Prostate gland (tissue), 2 donors: ENCODE measurements around the gene KCNIP2. TPM values are rescaled to one million over a fixed set of nuclear protein-coding genes. Genes with fewer than 3 reads are reported as not detected.

ENCODE experiments used
- DNase-seq: peaks from one replicate; pipeline ENCODE4 v3.0.0-alpha.2; 2019; ENCODE audit warnings: low spot score
- H3K27ac ChIP-seq, 2 donors: fragments of 200-600 bp; sonication (generic); 2 replicates each; pipeline ENCODE4 v1.5.1; 2017 to 2019
- H3K27me3 ChIP-seq: fragments of 200-600 bp; sonication (generic); replicated peaks from 2 replicates; pipeline ENCODE4 v1.5.1; 2019; ENCODE audit not compliant: insufficient read depth
- H3K36me3 ChIP-seq, 2 donors: fragments of 200-600 bp; sonication (generic); 1 replicate in 1 of 2; 2 replicates in 1 of 2; pipeline versions ENCODE4 v1.5.1 to v1.8.1; 2017 to 2019
- H3K4me1 ChIP-seq: fragments of 200-600 bp; sonication (generic); replicated peaks from 2 replicates; pipeline ENCODE4 v1.5.1; 2019
- H3K4me3 ChIP-seq, 2 donors: fragments of 200-600 bp; sonication (generic); 2 replicates each; pipeline ENCODE4 v1.5.1; 2017 to 2019
- H3K9me3 ChIP-seq: fragments of 200-600 bp; sonication (generic); 2 replicates; pipeline ENCODE4 v1.5.1; 2017
- CTCF ChIP-seq, 4 experiments: fragments of 200-600 bp in 2 of 4; fragments of 450-650 bp in 2 of 4; sonication (generic) in 2 of 4; IDR thresholded peaks; 1 replicate in 3 of 4; 2 replicates in 1 of 4; pipeline ENCODE4 v1.5.1; 2016 to 2019; ENCODE audit warnings: antibody characterized with exemption in 4 of 4, mild to moderate bottlenecking in 2 of 4, moderate library complexity in 2 of 4
- POLR2A ChIP-seq: fragments of 450-650 bp; IDR thresholded peaks from one replicate; pipeline ENCODE4 v1.6.1; 2016; ENCODE audit warnings: antibody characterized with exemption, mild to moderate bottlenecking
- POLR2AphosphoS5 ChIP-seq: sonication (generic); formaldehyde crosslinking; IDR thresholded peaks from one replicate; pipeline ENCODE4 v1.6.1; 2017; ENCODE audit warnings: antibody characterized with exemption
- WGBS: methylation state at CpG from one replicate; pipeline ENCODE4 v1.1.5; 2018; 5-methylcytosine and 5-hydroxymethylcytosine counted together
- intact Hi-C: fragments of 100-400 bp; cut with DNase I; formaldehyde crosslinking; loops from one replicate; pipeline ENCODE4 v1.14.2; 2022
- total RNA-seq, 2 donors: library from RNA; depleted of rRNA; stranded (reverse); fragments of >200 nt; gene quantifications; one replicate each; pipeline ENCODE4 v1.1.0, GENCODE V29; 2016

The KCNIP2 gene
- total RNA-seq, 2 donors from 2014 or later: 2.6 to 3.0 TPM

- H3K27me3 ChIP-seq: no peaks in the 10 kb centered on the region
- no peaks in the 10 kb centered on the region for H3K36me3 ChIP-seq
- 87% methylated on average over 2 of the region's 2 CpGs for WGBS
- no peak overlapping the region for H3K4me3 ChIP-seq
- TF ChIP-seq CTCF (IDR thresholded peaks at IDR 0.05) (no peak), POLR2A (no peak), POLR2AphosphoS5 (no peak)
- no peak overlapping the region for H3K27ac ChIP-seq
- no peak for DNase-seq
- H3K9me3 ChIP-seq: no peaks in the 10 kb centered on the region
- intact Hi-C loops: no loop called here
- H3K4me1 ChIP-seq: no peaks in the 10 kb centered on the region
These were observed 44.8 kb upstream of the KCNIP2 start for GRCh38 chr10:101888251-101888949.

GRCh38 chr10:101887775-101888174 is 44.2 kb upstream of the KCNIP2 start:
- H3K4me1 ChIP-seq: no peaks in the 10 kb centered on the region
- H3K9me3 ChIP-seq: no peaks in the 10 kb centered on the region
- no peaks in the 10 kb centered on the region for H3K36me3 ChIP-seq
- intact Hi-C loops: no loop called here
- WGBS: 83% methylated on average over 5 of the region's 5 CpGs
- H3K27me3 ChIP-seq: no peaks in the 10 kb centered on the region
- no peak for DNase-seq
- TF ChIP-seq POLR2AphosphoS5: no peak
- TF ChIP-seq CTCF (IDR thresholded peaks at IDR 0.05): no peak
- no peak for TF ChIP-seq POLR2A
- H3K4me3 ChIP-seq: no peak overlapping the region
- H3K27ac ChIP-seq: no peak overlapping the region

GRCh38 chr10:101886521-101887312 is 43.1 kb upstream of the KCNIP2 start:
- intact Hi-C loops: no loop called here
- Histone ChIP-seq H3K27ac (no peak overlapping the region), H3K27me3 (no peaks in the 10 kb centered on the region), H3K9me3 (no peaks in the 10 kb centered on the region), H3K4me1 (no peaks in the 10 kb centered on the region), H3K4me3 (no peak overlapping the region), H3K36me3 (no peaks in the 10 kb centered on the region)
- no peak for DNase-seq
- TF ChIP-seq POLR2A: no peak
- no peak for TF ChIP-seq CTCF (IDR thresholded peaks at IDR 0.05)
- no peak for TF ChIP-seq POLR2AphosphoS5
- 76% methylated on average over 1 of the region's 1 CpG for WGBS

GRCh38 chr10:101881036-101881774 is 37.6 kb upstream of the KCNIP2 start:
- TF ChIP-seq CTCF (IDR thresholded peaks at IDR 0.05): no peak
- TF ChIP-seq POLR2AphosphoS5: no peak
- no peak for TF ChIP-seq POLR2A
- H3K36me3 ChIP-seq: peaks cover 0 to 3% of the 10 kb centered on the region in 2 donors
- H3K27ac ChIP-seq: no peak overlapping the region
- no peak overlapping the region for H3K4me3 ChIP-seq
- H3K9me3 ChIP-seq: no peaks in the 10 kb centered on the region
- H3K4me1 ChIP-seq: no peaks in the 10 kb centered on the region
- intact Hi-C loops: no loop called here
- WGBS: 87% methylated on average over 2 of the region's 2 CpGs
- DNase-seq: no peak
- no peaks in the 10 kb centered on the region for H3K27me3 ChIP-seq
